Epithelial cell of proximal tubule (primary cell): ENCODE data around the gene RPP21. TPM values are rescaled to one million over a fixed set of nuclear protein-coding genes. Genes with fewer than 3 reads are reported as not detected.

ENCODE experiments used
- DNase-seq: peaks from one replicate; pipeline ENCODE4 v3.0.0-alpha.2; 2011; ENCODE audit warnings: low read depth
- H3K4me3 ChIP-seq: 2 replicates; pipeline ENCODE4 v1.5.1; 2011; ENCODE audit warnings: low read depth, mild to moderate bottlenecking, low read length
- CTCF ChIP-seq: conservative IDR thresholded peaks from 2 replicates; pipeline ENCODE4 v1.5.1; 2012; ENCODE audit warnings: low read depth, mild to moderate bottlenecking, low read length
- total RNA-seq: library from RNA; depleted of rRNA; stranded (reverse); fragments of >200 nt; gene quantifications from 2 replicates; pipeline ENCODE4 v1.2.3, GENCODE V29; 2015

RPP21 gene
- total RNA-seq, 1 donor from 2014 or later = 99.0 TPM

GRCh38 chr6:30344191-30344867 is 627 bp upstream of the RPP21 start:
- TF ChIP-seq CTCF = no peak
- DNase-seq = no peak
- H3K4me3 ChIP-seq = peak overlapping the region; percentile 91

- no peak for DNase-seq
- peak overlapping the region; percentile 91 for H3K4me3 ChIP-seq
- TF ChIP-seq CTCF = no peak
Observed at GRCh38 chr6:30345852-30346251, 896 bp downstream of the RPP21 start.

- no peak for TF ChIP-seq CTCF
- no peak overlapping the region for H3K4me3 ChIP-seq
- no peak for DNase-seq
Observed at GRCh38 chr6:30348957-30349356, 4.0 kb downstream of the RPP21 start.

- no peak for DNase-seq
- peak; percentile 12 for TF ChIP-seq CTCF
- no peak overlapping the region for H3K4me3 ChIP-seq
Observed at GRCh38 chr6:30349421-30350177, 4.6 kb downstream of the RPP21 start.

- H3K4me3 ChIP-seq = no peak overlapping the region
- no peak for DNase-seq
- TF ChIP-seq CTCF = no peak
Observed at GRCh38 chr6:30350524-30350923, 5.6 kb downstream of the RPP21 start.

GRCh38 chr6:30352550-30352949 is 7.6 kb downstream of the RPP21 start:
- no peak overlapping the region for H3K4me3 ChIP-seq
- TF ChIP-seq CTCF = no peak
- no peak for DNase-seq

GRCh38 chr6:30355281-30355680 is 10.3 kb downstream of the RPP21 start:
- H3K4me3 ChIP-seq = no peak overlapping the region
- no peak for TF ChIP-seq CTCF
- DNase-seq = no peak
